Mesenteric fat pad (tissue), 1 donor: ENCODE results near the gene NOL4L. TPM values are rescaled to one million over a fixed set of nuclear protein-coding genes. Genes with fewer than 3 reads are reported as not detected.

Experiments used
- DNase-seq: peaks from one replicate; pipeline ENCODE4 v3.0.0-alpha.2; 2020; ENCODE audit warnings: low spot score
- total RNA-seq: library from RNA; stranded (reverse); fragmentation: NEBNext Ultra II Directional; extraction: Animal tissue kit (Norgen Biotek cat#: 25700); gene quantifications from one replicate; pipeline ENCODE4 v1.2.1, GENCODE V29; 2021
- donor health status: DM: yes; HTN: yes; CAD: no.

NOL4L gene
- total RNA-seq, 1 donor from 2014 or later: 21.5 TPM

DNA sequence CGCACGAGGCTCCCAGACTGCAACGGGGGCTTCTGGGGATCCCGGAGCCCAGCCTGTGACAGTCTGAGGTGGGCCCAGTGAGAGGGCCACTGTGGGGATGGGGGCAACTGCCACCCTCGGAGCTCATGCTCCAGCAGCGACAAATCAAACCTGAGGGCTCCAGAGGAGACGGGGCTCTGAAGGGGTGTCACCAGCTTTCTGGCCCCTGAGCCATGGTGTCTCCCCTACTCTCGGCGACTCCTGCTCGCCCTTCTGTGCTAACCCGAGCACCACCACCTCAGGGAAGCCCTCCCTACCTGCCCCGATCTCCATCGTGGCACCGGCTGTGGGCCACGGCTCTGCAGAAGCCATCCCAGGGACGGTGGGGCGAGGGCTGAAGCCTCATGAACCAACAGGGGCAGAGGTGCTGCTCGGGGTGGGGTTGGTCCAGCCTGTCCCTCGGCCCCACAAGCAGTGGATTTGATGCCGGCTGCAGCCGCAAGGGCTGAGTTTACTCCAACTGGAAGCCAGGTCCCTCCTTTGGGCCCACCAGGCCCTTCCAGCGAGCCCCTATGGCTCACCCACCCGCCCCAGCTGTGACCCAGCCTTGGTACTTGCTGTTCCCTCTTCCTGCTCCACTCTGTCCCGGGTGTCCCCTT is 124.3 kb downstream of the NOL4L start:
- no peak for DNase-seq

DNA sequence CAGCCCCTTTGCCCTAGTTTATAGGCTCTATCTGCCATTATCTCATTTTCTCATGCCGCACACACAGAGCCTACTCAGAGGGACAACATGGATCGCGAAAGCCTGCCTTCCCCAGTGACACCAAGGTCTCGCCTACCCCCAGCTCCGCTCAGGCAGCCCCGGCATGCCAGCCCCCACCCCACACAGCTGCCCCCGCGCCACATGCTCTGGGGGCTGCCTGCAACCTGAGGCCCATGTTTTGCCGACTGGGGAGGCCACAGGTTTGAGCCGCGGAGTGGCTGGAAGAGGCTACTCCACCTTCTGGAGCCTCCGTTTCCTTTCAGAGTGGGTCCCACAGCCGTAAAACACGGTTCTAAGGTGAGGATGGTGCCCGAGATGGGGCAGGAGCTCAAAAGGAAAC is 124.9 kb downstream of the NOL4L start:
- no peak for DNase-seq

DNA sequence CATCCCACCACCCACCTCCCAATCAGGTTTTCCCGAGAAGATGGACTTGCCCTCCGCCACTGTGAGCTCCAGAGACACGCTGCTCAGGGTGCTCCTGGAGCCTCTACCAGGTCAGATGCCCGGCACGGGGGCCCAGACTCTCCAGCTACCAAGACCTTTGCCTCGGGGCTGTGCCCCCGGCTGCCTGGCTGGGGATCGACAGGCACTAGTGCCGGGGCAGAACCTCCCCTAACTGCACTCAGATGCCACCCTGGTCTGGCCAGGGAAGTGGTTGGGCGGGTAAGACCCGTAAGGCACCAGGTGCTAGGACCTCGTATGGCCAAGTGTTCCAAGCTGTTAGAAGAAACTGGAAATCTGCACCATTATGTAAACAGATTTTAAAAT is 126.3 kb downstream of the NOL4L start:
- no peak for DNase-seq

DNA sequence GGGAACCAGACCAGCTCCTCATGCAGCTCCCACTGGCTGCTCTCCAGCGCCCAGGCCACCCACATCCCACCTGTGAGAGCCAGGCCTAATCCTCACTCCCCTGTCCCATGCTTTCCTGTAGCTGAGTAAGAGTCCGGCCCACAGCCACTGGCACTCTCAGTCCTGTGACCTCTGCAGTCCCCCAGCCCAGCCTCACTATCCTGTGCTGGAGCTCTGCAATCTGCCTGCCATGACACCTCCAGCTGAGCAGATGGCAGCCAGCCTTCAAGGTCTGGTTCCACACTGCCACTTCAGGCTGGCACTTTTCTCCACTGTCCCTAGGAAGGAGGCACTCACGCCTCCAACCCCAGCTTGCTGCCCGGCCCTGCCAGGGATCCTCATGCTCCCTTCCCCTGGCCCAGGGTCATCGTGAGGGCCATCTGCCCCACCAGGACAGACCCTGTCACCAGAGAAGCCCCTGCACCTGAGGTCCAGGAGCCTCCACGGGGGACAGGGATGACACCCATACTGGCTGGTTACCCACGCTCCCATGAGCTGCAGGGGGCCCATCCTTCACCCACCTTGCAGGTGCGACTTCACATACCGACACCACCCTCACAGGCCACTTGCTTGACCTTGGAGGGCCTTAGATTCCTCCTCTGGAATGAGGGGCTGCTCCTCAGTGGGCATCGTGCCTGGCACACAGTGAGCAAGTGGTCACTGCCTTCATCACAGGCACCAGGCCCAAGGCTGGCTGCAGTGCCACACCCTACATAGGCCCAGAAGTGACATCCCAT is 126.9 kb downstream of the NOL4L start:
- DNase-seq: no peak

DNA sequence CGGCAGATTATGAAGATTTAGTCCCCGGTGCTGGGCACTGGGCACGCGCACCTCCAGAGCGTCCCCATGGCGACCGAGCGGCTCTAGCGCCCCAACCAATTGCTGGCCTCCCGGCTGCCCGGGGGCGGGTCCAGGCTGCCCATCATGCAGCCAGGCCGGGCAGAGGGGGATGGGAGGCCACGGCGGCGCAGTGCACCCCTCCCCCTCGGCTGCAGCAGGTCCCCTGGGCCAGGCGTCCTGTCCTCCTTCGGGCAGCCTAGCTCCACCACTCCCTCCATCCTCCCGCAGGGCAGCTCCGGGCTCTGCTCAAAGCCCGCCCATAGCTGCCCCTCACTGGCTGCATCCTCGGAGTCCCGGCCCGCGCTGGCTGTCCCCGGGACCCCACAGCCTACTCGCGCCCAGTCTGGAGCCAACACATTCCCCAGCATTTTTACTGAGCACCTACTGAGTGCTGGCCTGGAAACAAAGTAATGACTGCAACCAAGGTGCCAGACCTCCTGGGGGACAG is 127.6 kb downstream of the NOL4L start:
- DNase-seq: no peak

DNA sequence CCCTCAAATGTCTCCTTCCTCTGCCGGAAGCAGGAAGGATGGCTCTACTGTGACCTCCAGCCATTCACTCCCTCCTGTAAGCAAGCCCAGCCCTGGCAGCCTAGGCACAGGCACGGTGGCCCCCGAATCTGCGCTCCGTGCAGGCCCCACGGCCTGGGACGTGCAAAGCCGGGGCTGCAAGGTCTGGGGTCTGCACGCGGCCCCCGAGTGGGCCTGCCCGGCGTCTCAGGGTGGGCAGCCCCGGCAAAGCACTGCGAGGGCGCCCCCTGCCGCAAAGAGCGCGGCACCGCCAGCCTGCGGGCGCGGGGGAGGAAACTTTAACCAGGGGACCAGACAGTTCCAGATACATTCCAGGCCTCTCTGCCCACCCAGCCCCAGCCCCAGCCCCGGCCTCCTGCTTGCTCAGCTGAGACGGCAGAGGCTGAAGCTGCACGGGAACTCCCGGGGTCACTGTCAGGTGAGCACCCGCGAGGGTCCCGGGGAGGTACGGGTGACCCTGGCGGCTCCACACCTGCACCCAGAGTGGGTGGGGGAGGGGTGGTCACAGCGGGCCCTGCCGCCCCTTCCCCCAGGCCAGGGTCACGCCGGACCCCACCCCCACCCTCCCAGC is 128.2 kb downstream of the NOL4L start:
- no peak for DNase-seq

DNA sequence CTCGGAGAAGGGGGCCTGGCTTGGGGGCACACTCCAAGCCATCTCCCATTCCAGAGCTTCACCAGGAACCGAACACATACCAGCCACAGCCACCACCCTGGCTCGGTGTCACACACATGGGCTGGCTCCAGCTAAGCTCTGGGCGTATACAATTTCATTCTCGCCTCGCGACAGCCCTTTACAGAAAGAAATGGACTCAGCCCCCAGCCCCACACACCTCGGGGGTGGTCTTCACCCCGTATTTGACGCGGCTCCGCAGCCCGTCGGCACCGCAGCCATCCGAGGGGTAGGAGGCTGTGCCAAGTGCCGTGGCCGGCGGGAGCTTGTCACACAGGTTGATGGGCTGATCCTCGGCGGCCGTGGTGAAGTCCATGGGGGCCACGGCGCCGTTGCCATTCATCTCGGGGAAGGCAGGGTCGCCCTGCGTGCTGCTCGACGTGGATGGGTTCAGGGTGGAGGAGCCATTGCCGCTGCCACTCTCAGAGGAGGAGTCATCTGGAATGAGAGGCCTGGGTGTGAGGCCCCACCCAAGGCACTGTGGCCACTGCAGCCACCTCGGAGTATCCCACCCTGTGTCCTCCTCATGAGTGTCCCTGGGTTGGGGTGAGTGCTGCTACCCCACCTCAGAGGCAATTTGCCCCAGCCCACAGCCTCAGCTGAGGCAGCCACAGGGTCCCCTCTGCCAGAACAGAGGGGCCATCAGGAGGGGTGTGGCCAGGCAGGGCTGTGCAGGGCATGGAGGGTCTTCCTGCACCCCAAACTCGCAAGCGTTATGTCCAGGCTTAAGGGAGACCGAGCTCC is 129.0 kb downstream of the NOL4L start:
- DNase-seq: no peak

DNA sequence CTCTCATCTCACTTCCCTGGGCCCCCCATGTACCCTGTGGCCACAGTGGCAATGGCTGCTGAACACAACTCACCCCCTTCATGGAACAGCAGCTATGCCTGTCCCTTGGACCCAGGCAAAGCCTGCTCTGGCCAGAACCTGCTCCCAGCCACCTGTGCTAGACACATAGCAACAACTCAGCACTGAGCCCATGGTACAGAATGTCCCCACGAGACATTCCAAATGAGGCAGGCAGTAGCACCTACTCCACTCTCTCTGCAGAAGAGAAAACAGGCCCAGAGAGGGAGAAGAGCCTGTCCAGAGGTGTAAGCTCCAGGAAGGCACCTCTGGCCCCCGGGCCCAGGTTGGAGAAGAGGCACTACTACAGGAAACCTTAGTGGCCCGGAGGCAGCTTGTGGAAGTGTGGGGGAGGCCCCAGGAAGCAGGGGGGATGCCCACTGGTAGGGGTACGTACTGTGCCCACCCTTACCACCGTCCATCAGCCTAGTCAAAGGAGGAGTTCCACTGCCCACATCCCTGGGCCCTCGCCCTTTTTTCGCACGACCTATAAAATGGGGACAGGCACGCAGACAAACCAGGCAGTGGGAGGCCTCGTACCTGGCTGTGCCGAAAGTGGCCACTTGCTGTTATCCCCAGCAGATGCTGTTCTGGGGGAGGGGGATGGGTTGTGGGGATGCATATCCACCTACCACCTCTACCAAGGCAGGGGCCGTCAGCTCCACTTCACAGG is 129.8 kb downstream of the NOL4L start:
- DNase-seq: no peak

DNA sequence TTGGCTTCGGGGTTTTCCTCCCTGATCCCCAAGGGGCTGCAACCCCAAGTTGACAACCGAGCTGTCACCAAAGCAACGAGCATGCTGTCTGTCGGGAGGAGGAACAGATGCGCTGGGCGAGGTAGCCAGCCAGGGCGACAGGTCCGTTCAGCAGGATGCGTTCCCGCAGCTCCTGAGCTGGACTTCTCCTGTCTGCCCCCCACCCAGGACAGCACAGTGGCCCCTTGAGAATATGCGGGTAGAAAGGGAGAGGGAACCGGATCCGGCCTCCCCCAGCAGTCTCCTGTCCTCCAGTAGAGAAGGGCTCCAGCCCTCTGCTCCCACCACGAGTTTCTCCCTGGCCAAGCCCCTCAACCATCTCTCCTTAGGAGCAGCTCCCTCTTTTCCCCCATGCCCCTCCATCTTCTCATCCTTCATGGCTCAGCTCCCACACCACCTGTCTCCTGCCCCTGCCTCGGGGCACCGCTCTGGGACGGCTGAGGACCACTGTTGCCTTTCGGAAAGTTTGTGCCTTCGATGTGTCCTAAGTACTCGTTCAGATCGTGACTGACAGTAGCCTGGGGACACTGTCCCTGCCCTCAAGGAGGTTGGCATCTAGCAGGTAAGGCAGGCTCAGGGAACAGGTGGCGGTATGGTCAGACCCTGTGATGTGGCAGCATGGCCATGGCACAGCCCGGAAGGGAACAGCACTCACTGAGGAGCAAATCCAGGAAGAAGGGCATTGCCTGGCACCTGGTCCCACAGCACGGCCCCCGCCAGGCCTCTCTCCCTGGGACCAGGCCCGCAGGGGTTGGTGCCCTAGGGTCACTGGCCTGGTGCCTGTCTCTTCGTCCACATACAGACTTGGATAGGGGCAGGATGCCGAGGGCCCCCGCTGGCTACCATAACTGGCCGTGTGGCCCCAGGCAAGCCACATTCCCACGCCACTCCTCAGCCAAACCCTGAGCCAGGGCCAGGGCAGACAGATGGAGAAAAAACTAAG is 130.7 kb downstream of the NOL4L start:
- DNase-seq: no peak

DNA sequence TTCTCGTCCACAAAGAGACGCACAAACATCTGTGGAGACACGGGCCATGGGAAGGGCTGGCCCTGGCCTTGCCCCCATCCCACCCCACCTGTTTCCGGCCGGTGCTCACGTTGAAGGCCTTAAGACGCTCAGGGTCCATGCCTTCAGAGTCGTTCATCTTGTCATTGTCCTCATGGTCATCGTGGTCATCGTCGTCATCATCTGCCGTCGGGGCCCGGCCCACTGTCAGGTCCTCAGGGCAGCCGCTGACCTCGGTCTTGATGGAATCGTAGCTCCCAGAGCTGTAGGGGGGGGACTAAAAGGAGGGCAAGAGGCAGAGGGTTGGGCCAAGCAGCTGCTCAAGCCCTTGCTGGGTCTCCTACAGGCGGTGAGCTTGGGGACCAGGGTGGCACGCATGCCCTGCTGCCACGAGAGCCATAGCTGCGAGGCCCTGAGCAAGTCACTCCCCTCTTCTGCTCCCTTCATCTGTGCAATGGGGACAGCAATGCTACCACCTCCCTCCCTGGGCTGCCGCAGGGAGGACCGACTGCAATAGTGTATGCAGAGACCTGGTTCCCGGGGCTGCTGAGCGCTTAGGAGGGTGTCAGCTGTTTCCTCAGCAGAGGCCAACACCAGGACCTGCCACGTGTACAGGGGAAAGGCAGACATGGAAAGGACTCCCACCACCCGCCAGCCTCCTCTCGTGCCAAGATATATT is 131.5 kb downstream of the NOL4L start:
- DNase-seq: no peak

DNA sequence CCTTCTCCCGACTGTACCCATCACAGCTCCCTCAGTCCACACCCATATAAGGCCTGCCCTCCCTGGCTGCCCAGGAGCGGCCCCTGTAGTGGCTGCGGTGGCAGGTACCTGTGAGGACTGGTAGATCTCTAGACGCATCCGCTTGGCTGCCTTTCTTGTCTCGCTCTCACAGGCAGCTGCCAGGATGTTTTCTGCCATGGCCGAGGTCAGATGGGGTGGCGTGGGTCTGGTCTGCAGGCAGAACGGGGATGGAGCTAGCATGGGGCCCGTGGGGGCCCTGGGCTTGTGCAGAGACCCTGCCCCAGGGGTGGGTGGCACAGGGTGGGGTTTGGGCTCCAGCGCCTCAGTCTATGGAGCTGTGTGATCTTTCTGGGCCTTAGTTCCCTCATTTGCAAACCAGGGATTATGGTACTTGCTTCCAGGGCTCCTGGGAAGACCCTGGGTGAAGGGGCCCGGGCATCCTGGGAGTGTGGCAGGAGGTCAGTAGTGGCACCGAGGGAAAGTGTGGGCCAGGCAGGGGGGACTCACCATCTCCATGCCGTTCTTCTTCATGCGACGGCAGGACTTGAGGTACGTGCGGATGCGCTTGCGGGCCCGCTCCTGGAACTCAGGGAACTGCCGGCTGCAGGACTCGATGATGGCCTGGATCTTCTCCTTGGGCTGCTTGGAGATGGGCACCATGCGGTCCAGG is 132.2 kb downstream of the NOL4L start:
- no peak for DNase-seq

DNA sequence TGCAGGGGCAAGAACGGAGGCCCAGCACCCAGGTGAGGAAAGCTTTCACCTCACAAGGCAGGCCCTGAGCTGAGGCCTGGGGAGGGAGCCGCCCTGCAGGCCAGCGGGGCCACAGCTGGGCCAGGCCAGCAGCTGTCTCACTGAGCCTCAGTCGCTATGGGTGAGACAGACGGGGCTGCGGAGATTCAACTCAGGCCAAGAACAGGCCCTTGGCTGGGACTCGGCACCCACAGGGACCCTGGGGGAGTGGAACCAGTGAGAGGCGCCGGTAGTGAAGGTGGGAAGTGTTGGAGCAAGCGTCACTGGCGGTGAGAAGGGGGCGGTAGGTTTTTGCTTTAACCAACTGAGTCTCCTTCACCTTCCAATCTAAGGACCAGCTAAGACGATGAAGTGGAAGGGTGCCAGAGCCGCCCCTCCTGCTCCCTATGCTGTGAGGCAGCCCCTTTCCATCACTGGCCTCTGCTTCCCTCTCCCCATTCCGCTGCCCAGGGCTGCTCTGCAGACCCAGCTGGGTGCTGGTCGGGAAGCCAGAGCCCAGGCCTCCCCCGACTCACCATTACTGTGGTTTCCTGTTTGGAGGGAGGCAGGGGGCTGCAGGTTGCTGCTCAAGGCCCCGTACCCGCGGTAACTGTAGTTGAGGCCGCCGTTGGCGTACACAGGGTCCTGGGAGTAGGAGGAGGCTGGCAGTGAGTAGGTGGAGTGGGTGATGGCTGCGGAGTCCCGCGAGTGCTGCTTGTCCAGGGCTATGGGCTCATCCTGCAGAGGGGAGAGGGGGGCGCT is 133.3 kb downstream of the NOL4L start:
- DNase-seq: no peak

DNA sequence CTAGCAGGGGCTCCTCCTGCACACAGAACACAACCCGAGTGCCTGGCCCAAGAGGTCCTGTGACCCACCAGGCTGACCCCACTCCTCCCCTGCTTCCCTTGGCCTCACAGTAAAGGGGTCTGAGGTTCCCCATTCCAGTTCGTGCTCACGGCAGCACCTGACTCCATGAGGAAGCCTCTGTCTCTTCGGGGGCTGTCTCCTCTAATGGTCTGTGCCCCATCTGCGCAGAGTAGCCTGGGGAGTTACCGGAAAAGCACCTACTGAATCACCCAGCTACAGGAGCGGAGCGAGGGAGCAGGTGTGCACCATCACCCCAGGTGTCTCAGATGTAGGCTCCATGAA is 133.8 kb downstream of the NOL4L start:
- no peak for DNase-seq

DNA sequence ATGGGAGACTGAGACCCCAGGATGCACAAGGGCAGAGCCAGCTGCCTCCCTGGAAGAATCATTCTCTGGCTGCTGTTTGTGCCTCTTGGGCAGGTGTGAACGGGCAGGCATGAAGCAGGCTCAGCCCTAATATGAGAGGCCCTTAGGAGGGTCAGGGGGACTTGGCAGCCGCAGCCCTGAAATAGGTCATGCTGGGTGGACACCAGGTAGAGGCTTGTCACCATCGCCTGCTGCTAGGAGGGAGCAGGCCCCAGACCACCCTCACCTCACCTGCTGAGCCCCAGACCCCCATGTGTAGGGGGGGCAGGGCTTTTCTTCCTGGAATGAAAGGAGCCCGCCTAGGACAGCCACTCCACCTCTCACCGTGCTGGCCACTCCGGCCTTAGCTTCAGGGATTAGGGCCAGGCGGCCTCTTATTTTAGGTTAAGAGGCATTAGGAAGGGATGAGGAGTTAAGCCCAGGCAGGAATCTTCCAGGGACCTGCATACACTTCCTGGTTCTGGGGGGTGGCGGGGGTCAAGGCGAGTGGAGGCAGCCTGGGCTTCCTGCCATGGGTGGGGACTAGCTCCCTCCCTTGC is 134.6 kb downstream of the NOL4L start:
- DNase-seq: no peak

DNA sequence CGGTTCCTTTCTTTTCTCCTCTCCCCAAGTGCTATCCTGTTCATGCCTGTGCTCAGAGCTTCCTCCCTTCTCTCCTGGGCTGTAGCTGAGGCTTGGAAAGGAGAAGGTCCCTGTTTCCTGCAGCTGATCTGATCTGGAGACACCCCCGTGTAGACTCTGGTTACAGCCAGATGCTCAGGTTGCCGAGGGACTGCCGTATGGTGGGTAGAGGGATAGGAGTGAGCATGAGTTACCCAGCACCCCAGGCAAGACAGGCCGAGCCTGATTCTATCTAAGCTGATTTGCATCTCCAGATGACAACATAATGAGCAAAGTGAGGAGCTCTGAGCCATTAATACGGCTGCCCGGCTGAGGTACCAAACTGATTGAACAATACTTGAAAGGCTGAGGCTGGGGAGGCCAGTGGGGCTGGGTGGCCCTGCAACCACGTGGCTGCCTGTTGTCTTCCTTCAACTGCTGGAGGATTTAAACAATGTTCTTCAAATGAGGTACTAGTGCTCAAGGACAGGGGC is 135.2 kb downstream of the NOL4L start:
- no peak for DNase-seq

DNA sequence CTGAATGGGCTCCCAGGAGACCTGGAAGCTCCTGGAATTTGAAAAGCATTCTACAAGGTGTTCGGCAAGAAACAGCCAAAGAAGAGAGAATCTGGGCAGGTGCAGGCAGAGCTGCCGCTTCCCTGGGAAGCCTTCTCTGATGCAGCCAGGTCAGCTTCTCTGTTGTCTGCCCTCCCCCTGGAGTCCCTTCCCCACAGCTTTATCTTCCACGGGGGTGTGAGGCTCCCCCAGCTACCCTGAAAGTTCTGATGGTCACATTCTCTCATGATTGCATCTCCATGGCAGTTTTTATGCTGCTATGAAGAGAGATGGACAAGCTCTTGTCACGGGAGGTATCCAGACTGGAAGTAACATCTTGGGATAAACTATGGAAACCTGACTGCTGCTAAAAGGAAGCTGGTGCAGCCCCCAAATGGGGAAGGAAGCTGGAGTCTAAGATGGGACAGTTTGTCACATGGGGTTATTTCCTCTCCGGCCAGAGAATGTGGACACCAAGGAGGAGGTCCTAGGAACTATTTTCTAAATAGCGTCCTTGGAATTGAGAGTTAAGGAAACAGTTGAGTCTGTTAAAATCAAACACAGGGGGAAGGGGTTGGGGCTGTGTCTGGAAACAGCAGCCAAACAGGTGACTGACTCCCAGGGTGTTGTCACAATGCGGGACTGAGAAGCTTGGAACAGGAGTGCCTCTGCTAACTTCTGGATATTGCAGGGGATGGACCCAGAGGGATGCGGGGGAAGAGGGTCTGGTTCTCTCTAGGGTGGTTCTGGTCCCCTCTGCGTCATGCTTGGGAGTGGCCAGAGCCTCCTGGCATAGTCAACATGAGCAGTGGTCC is 135.9 kb downstream of the NOL4L start:
- no peak for DNase-seq
